K562 (cell line): ENCODE results near the gene TAC1. TPM values are rescaled to one million over a fixed set of nuclear protein-coding genes. Genes with fewer than 3 reads are reported as not detected.

Source experiments
- ATAC-seq: fragments of 200-7000 bp; cut with Tn5 transposase; 3 replicates; pipeline ENCODE4 v1.9.1; 2020; ENCODE audit warnings: moderate library complexity
- BruUV-seq: library from RNA; stranded (reverse); fragments of 400-500 nt; replicated peaks from 2 replicates; lab custom pipeline; 2021; lab: Mats Ljungman, UMichigan
- CTCF ChIA-PET: fragments of 300-600 bp; formaldehyde crosslinking; extraction: SDS; loops from one replicate; lab custom pipeline; 2021; ENCODE audit warnings: low intra/inter-chr PET ratio; lab: Yijun Ruan, JAX
- POLR2A ChIA-PET: fragments of 300-600, 350-650 bp; sonication (Branson Sonifier 250); formaldehyde crosslinking; extraction: SDS; loops from one replicate; lab custom pipeline; 2021; ENCODE audit warnings: antibody characterized with exemption, inconsistent platforms; lab: Yijun Ruan, JAX
- DNase-seq, 4 experiments: peaks; one replicate each; pipeline versions ENCODE4 v3.0.0 to v3.0.0-alpha.2; 2011 to 2018; ENCODE audit warnings: low spot score in 3 of 4, mixed read lengths in 3 of 4; ENCODE audit errors: extremely low read depth in 1 of 4
- FAIRE-seq: peaks from 2 replicates; lab custom pipeline; 2011; peaks lifted over from hg19 to GRCh38; lab: Jason Lieb, UNC
- H2AFZ ChIP-seq: 2 replicates; pipeline ENCODE4 v1.6.0; 2011; ENCODE audit warnings: low read depth, low read length, control low read depth, inconsistent platforms
- H3K27ac ChIP-seq: fragments of 200-600 bp; 3 replicates; pipeline ENCODE4 v1.8.0; 2011; ENCODE audit warnings: low read depth, mild to moderate bottlenecking, control low read depth, inconsistent platforms, low read length, moderate library complexity, mixed read lengths; ENCODE audit errors: extremely low read depth
- H3K27me3 ChIP-seq, 2 experiments: fragments of 300-600 bp in 1 of 2; 2 replicates in 1 of 2; 3 replicates in 1 of 2; pipeline versions ENCODE4 v1.6.0 to v1.8.0; 2011; ENCODE audit warnings: inconsistent platforms in 2 of 2, low read length in 2 of 2, mild to moderate bottlenecking in 1 of 2, mixed read lengths in 1 of 2, moderate library complexity in 1 of 2; ENCODE audit not compliant: control insufficient read depth in 2 of 2, insufficient read depth in 2 of 2
- H3K36me3 ChIP-seq: fragments of 300-600 bp; 3 replicates; pipeline ENCODE4 v1.8.0; 2011; ENCODE audit warnings: mild to moderate bottlenecking, low read length, inconsistent platforms; ENCODE audit not compliant: control insufficient read depth, insufficient read depth
- H3K4me1 ChIP-seq, 2 experiments: fragments of 200-600 bp in 1 of 2; replicated peaks in 1 of 2; 2 replicates in 1 of 2; 3 replicates in 1 of 2; pipeline versions ENCODE4 v1.5.1 to v1.8.0; 2011; ENCODE audit warnings: inconsistent platforms in 2 of 2, low read length in 2 of 2, mild to moderate bottlenecking in 1 of 2, mixed read lengths in 1 of 2, moderate library complexity in 1 of 2; ENCODE audit not compliant: control insufficient read depth in 2 of 2, insufficient read depth in 2 of 2
- H3K4me2 ChIP-seq: 2 replicates; pipeline ENCODE4 v1.6.1; 2011; ENCODE audit warnings: low read length, control low read depth, inconsistent platforms, mixed read lengths; ENCODE audit not compliant: insufficient read depth
- H3K4me3 ChIP-seq: fragments of 200-600 bp; sonication (generic), shearing (Covaris generic); 2 replicates; pipeline ENCODE4 v1.5.1; 2016; ENCODE audit warnings: control low read depth, inconsistent platforms
- H3K79me2 ChIP-seq: fragments of 200-600 bp; 3 replicates; pipeline ENCODE4 v1.8.0; 2011; ENCODE audit warnings: low read length, inconsistent platforms; ENCODE audit not compliant: control insufficient read depth, insufficient read depth
- H3K9ac ChIP-seq, 2 experiments: 2 replicates each; pipeline versions ENCODE4 v1.6.0 to v1.6.1; 2011; ENCODE audit warnings: low read depth in 2 of 2, low read length in 2 of 2, control low read depth in 1 of 2, inconsistent platforms in 1 of 2, mild to moderate bottlenecking in 1 of 2, mixed read lengths in 1 of 2; ENCODE audit not compliant: insufficient read depth in 1 of 2
- H3K9me1 ChIP-seq: one replicate; pipeline ENCODE4 v1.6.0; 2011; ENCODE audit warnings: inconsistent platforms, mild to moderate bottlenecking, low read length, moderate library complexity; ENCODE audit not compliant: control insufficient read depth, insufficient read depth
- H3K9me3 ChIP-seq: replicated peaks from 2 replicates; pipeline ENCODE4 v1.5.1; 2011; ENCODE audit warnings: low read depth, low read length, inconsistent platforms; ENCODE audit not compliant: control insufficient read depth, insufficient read depth
- H4K20me1 ChIP-seq: replicated peaks from 2 replicates; pipeline ENCODE4 v1.6.1; 2011; ENCODE audit warnings: low read length, inconsistent platforms, mixed read lengths; ENCODE audit not compliant: control insufficient read depth, insufficient read depth
- ATF1 ChIP-seq, 2 experiments: fragments of 450-650 bp in 1 of 2; IDR thresholded peaks; 2 replicates each; pipeline ENCODE4 v1.6.1; 2016; ENCODE audit warnings: missing compliant biosample characterization in 1 of 2, missing genetic modification characterization in 1 of 2
- BACH1 ChIP-seq: fragments of 200-800 bp; sonication (Bioruptor generic); IDR thresholded peaks from 2 replicates; pipeline ENCODE4 v1.6.1; 2016; ENCODE audit warnings: missing genetic modification characterization, missing compliant biosample characterization
- GABPB2 ChIP-seq: fragments of 250-450 bp; sonication (Bioruptor Pico); conservative IDR thresholded peaks from 2 replicates; pipeline ENCODE4 v1.5.1; 2021; ENCODE audit warnings: mild to moderate bottlenecking
- JUN ChIP-seq, 2 experiments: sonication (generic) in 1 of 2; formaldehyde crosslinking in 1 of 2; IDR thresholded peaks; 2 replicates each; pipeline versions ENCODE4 v1.6.1 to v1.8.0; 2012 to 2022; ENCODE audit warnings: borderline replicate concordance in 2 of 2, mild to moderate bottlenecking in 2 of 2, improper control_type of control experiment in 1 of 2, low read depth in 1 of 2, low read length in 1 of 2, missing genetic modification reagents in 1 of 2
- MAFG ChIP-seq: fragments of 450-650 bp; conservative IDR thresholded peaks from 2 replicates; pipeline ENCODE4 v1.6.1; 2016; ENCODE audit warnings: missing genetic modification characterization, missing compliant biosample characterization
- MTA2 ChIP-seq: fragments of 450-650 bp; IDR thresholded peaks from 2 replicates; pipeline ENCODE4 v1.6.1; 2016; ENCODE audit warnings: low read depth
- NFE2L1 ChIP-seq: fragments of 450-650 bp; IDR thresholded peaks from 2 replicates; pipeline ENCODE4 v1.6.1; 2016; ENCODE audit warnings: missing genetic modification characterization, low read depth, mild to moderate bottlenecking, missing compliant biosample characterization, moderate library complexity, borderline replicate concordance
- RBM15 ChIP-seq: fragments of 200-400 bp; formaldehyde crosslinking; IDR thresholded peaks from 2 replicates; pipeline ENCODE4 v1.6.1; 2018; ENCODE audit warnings: mild to moderate bottlenecking, low read length, moderate library complexity; ENCODE audit not compliant: insufficient read depth
- RFX5 ChIP-seq: IDR thresholded peaks from 2 replicates; pipeline ENCODE4 v1.6.1; 2011; ENCODE audit warnings: low read depth, mild to moderate bottlenecking, improper control_type of control experiment, low read length
- SNIP1 ChIP-seq: fragments of 450-650 bp; IDR thresholded peaks from 2 replicates; pipeline ENCODE4 v1.7.1; 2017; ENCODE audit warnings: low read depth, mild to moderate bottlenecking
- ZNF316 ChIP-seq: fragments of 450-650 bp; IDR thresholded peaks from 2 replicates; pipeline ENCODE4 v1.6.1; 2016
- ZNF766 ChIP-seq: fragments of 200-800 bp; sonication (Bioruptor generic); conservative IDR thresholded peaks from 2 replicates; pipeline ENCODE4 v1.6.1; 2016; ENCODE audit warnings: missing genetic modification characterization, missing compliant biosample characterization
- WGBS: fragments of 100-300 bp; shearing (Covaris generic); methylation state at CpG from one replicate; pipeline ENCODE4 v1.1.6; 2016; ENCODE audit warnings: low coverage, mixed read lengths; ENCODE audit not compliant: insufficient coverage; ENCODE audit errors: missing lambda C conversion rate; 5-methylcytosine and 5-hydroxymethylcytosine counted together
- in situ Hi-C: fragments of 300-500 bp; cut with MboI; formaldehyde crosslinking; loops from 4 replicates; pipeline ENCODE4 v1.15.0; 2018; ENCODE audit warnings: inconsistent platforms, mixed read lengths
- intact Hi-C: fragments of 100-400 bp; cut with micrococcal nuclease; formaldehyde crosslinking; loops from 2 replicates; pipeline ENCODE4 v1.14.2; 2022
- polyA plus RNA-seq, 8 experiments: library from polyadenylated mRNA; depleted of rRNA in 4 of 8; stranded (reverse) in 5 of 8; unstranded in 3 of 8; fragments of >200 nt; fragmentation: Nextera tagmentation in 2 of 8; fragmentation: Illumina TruSeq in 1 of 8; extraction: Ambion mirVana in 2 of 8; extraction: Trizol in 1 of 8; gene quantifications; 2 replicates each; pipeline versions ENCODE4 v1.2.1 to v1.2.3, GENCODE V29; 2011 to 2014; ENCODE audit warnings: inconsistent platforms in 1 of 8, missing spikeins in 1 of 8
- total RNA-seq, 7 experiments: library from RNA; depleted of rRNA in 6 of 7; stranded (reverse); fragments of >200 nt in 6 of 7; fragmentation: Illumina TruSeq in 2 of 7; extraction: Trizol in 2 of 7; gene quantifications; 2 replicates each; pipeline versions ENCODE4 v1.2.1 to v1.2.3, GENCODE V29; 2011 to 2021; ENCODE audit warnings: low replicate concordance in 1 of 7
- TF ChIP-seq, protein P1 (sequence below): fragments of 450-650 bp; IDR thresholded peaks from 2 replicates; pipeline ENCODE4 v1.6.1; 2016; ENCODE audit warnings: mild to moderate bottlenecking
- TF ChIP-seq, protein P2 (sequence below): fragments of 250-450 bp; sonication (Bioruptor Pico); IDR thresholded peaks from 2 replicates; pipeline ENCODE4 v1.5.0; 2021
- TF ChIP-seq, protein P3 (sequence below): fragments of 150-350 bp; IDR thresholded peaks from 2 replicates; pipeline ENCODE4 v1.6.1; 2014; ENCODE audit warnings: low read depth, mild to moderate bottlenecking, low read length, borderline replicate concordance

Gene TAC1
- total and polyA plus RNA-seq, 9 of the 15 experiments (the other 6 are each of a cell fraction or from before 2014, with no cell fraction given) = 0.06 to 0.12 TPM; not detected in 7

DNA sequence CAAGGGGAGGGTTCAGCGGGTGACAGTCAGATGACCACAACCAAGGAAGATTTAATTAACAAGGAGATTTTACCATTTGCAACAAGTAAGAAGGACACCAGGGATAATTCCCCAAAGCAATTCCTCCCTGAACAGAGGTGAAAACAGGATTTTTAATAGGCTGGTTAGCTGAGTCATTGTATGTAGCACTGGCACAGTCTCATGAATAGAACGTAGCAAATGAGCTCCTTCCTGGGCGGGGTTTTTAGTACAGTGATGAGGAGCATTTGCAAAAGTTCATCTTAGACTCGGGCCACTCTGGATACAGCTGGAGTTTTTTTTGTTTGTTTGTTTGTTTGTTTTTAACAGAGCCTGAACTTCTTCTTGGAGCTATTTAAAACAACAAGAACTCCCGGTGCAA lies 39.0 kb downstream of the TAC1 start (continued):
- TF ChIP-seq NFE2L1 (tag) (peak; percentile 56; the same call in 1 of the 2 replicates), SNIP1 (no peak), BACH1 (tag) (peak; percentile 94), ATF1 (CRISPR knock-in tag; IDR thresholded peaks at IDR 0.05) (no peak), ATF1 (tag; IDR thresholded peaks at IDR 0.05) (0 out of 2 replicates have a peak, but pooled peaks have one; percentile 13), MAFG (tag) (peak; percentile 70), ZNF316 (peak; percentile 44; the same call in 1 of the 2 replicates)

DNA sequence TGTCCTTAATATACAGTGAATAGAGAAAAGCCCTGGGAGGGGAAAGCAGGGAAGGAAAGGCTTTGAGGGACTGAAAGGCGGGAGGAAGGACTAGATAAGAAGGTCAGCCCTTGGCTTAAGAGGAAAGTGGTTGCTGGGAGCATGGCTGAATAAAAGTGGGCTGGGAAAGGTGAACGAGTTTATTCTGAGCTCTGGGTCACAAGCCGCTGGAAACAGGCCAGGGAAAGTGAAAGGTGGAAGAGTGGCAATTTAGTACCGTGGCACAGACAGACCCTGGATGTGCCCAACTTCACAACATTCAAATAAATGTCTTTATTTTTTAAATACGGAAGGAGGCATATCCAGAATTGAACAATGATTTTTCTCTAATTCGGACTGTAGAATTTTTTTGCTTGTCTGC lies 39.7 kb downstream of the TAC1 start:
- WGBS = under 1% methylated on average over 6 of the region's 6 CpGs
- TF ChIP-seq, protein P1, sequence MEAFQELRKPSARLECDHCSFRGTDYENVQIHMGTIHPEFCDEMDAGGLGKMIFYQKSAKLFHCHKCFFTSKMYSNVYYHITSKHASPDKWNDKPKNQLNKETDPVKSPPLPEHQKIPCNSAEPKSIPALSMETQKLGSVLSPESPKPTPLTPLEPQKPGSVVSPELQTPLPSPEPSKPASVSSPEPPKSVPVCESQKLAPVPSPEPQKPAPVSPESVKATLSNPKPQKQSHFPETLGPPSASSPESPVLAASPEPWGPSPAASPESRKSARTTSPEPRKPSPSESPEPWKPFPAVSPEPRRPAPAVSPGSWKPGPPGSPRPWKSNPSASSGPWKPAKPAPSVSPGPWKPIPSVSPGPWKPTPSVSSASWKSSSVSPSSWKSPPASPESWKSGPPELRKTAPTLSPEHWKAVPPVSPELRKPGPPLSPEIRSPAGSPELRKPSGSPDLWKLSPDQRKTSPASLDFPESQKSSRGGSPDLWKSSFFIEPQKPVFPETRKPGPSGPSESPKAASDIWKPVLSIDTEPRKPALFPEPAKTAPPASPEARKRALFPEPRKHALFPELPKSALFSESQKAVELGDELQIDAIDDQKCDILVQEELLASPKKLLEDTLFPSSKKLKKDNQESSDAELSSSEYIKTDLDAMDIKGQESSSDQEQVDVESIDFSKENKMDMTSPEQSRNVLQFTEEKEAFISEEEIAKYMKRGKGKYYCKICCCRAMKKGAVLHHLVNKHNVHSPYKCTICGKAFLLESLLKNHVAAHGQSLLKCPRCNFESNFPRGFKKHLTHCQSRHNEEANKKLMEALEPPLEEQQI = no peak
- TF ChIP-seq MTA2 (no peak), GABPB2 (CRISPR knock-in tag) (no peak), RFX5 (no peak), RBM15 (no peak), ZNF766 (CRISPR knock-in tag) (no peak), JUN (IDR thresholded peaks at IDR 0.05; ENCODE audit: borderline replicate concordance, low read depth, low read length) (no peak), JUN (CRISPR knock-in tag; IDR thresholded peaks at IDR 0.05; ENCODE audit: borderline replicate concordance) (no peak)
- TF ChIP-seq, protein P2, sequence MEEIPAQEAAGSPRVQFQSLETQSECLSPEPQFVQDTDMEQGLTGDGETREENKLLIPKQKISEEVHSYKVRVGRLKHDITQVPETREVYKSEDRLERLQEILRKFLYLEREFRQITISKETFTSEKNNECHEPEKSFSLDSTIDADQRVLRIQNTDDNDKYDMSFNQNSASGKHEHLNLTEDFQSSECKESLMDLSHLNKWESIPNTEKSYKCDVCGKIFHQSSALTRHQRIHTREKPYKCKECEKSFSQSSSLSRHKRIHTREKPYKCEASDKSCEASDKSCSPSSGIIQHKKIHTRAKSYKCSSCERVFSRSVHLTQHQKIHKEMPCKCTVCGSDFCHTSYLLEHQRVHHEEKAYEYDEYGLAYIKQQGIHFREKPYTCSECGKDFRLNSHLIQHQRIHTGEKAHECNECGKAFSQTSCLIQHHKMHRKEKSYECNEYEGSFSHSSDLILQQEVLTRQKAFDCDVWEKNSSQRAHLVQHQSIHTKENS (CRISPR knock-in tag) = no peak
- TF ChIP-seq, protein P3, sequence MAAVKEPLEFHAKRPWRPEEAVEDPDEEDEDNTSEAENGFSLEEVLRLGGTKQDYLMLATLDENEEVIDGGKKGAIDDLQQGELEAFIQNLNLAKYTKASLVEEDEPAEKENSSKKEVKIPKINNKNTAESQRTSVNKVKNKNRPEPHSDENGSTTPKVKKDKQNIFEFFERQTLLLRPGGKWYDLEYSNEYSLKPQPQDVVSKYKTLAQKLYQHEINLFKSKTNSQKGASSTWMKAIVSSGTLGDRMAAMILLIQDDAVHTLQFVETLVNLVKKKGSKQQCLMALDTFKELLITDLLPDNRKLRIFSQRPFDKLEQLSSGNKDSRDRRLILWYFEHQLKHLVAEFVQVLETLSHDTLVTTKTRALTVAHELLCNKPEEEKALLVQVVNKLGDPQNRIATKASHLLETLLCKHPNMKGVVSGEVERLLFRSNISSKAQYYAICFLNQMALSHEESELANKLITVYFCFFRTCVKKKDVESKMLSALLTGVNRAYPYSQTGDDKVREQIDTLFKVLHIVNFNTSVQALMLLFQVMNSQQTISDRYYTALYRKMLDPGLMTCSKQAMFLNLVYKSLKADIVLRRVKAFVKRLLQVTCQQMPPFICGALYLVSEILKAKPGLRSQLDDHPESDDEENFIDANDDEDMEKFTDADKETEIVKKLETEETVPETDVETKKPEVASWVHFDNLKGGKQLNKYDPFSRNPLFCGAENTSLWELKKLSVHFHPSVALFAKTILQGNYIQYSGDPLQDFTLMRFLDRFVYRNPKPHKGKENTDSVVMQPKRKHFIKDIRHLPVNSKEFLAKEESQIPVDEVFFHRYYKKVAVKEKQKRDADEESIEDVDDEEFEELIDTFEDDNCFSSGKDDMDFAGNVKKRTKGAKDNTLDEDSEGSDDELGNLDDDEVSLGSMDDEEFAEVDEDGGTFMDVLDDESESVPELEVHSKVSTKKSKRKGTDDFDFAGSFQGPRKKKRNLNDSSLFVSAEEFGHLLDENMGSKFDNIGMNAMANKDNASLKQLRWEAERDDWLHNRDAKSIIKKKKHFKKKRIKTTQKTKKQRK = no peak

More for the DNA sequence above, 39.7 kb downstream of the TAC1 start:
- Histone ChIP-seq H3K9me1 (no peaks in the 10 kb centered on the region), H3K9me3 (no peaks in the 10 kb centered on the region), H3K36me3 (no peaks in the 10 kb centered on the region), H2AFZ (peak overlapping the region; percentile 57), H3K27ac (no peak overlapping the region), H3K79me2 (no peaks in the 10 kb centered on the region), H3K4me2 (no peak overlapping the region), H3K4me1 (no peaks in the 10 kb centered on the region; a peak in 1 of 5 replicates), H4K20me1 (no peaks in the 10 kb centered on the region), H3K9ac (no peak overlapping the region), H3K27me3 (peaks cover 0 to 5% of the 10 kb centered on the region in 2 experiments; a peak in 4 of 5 replicates), H3K4me3 (no peak overlapping the region)
- BruUV-seq = no TSS peak
- intact Hi-C loops = no loop called here
- no peak; the same call in 2 of the 3 replicates for ATAC-seq
- no peak for FAIRE-seq
- ChIA-PET CTCF (no interaction called here), POLR2A (no interaction called here)
- no peak for DNase-seq
- in situ Hi-C loops = no loop called here
